H1 (cell line): ENCODE results near the gene RFPL1. TPM values are rescaled to one million over a fixed set of nuclear protein-coding genes. Genes with fewer than 3 reads are reported as not detected.

Source experiments
- CTCF ChIA-PET: fragments of 300-600 bp; sonication (Branson Sonifier 250); formaldehyde crosslinking; loops from one replicate; lab custom pipeline; 2021; ENCODE audit not compliant: partially characterized antibody; lab: Charles Lee
- POLR2A ChIA-PET: fragments of 300-600 bp; sonication (Branson Sonifier 250); formaldehyde crosslinking; loops from one replicate; lab custom pipeline; 2021; ENCODE audit warnings: inconsistent platforms; ENCODE audit not compliant: partially characterized antibody; lab: Charles Lee
- DNase-seq, 2 experiments: peaks; one replicate each; pipeline versions ENCODE4 v3.0.0 to v3.0.0-alpha.2; 2010 to 2022; ENCODE audit warnings: low spot score in 2 of 2, low read depth in 1 of 2, mixed read lengths in 1 of 2
- FAIRE-seq: peaks from 2 replicates; lab custom pipeline; 2011; peaks lifted over from hg19 to GRCh38; lab: Jason Lieb, UNC
- H2AFZ ChIP-seq: 2 replicates; pipeline ENCODE4 v1.8.1; 2012; ENCODE audit warnings: low read length, inconsistent platforms
- H2AK5ac ChIP-seq: 2 replicates; pipeline ENCODE4 v1.6.1; 2013; ENCODE audit warnings: low read depth, low read length
- H2BK120ac ChIP-seq: replicated peaks from 2 replicates; pipeline ENCODE3; 2013; ENCODE audit warnings: low read depth, low read length, inconsistent platforms
- H2BK12ac ChIP-seq: 2 replicates; pipeline ENCODE4 v1.6.1; 2013; ENCODE audit warnings: low read depth, low read length
- H2BK15ac ChIP-seq: 2 replicates; pipeline ENCODE4 v1.6.1; 2013; ENCODE audit warnings: low read length
- H2BK20ac ChIP-seq: 2 replicates; pipeline ENCODE4 v1.6.1; 2013; ENCODE audit warnings: low read length
- H2BK5ac ChIP-seq: 2 replicates; pipeline ENCODE4 v1.6.1; 2013; ENCODE audit warnings: low read depth, low read length
- H3K14ac ChIP-seq: 2 replicates; pipeline ENCODE4 v1.6.1; 2013; ENCODE audit warnings: inconsistent platforms; ENCODE audit not compliant: insufficient read length
- H3K18ac ChIP-seq: 2 replicates; pipeline ENCODE4 v1.6.1; 2013; ENCODE audit warnings: low read length; ENCODE audit errors: extremely low read depth
- H3K23ac ChIP-seq: 2 replicates; pipeline ENCODE4 v1.6.1; 2013; ENCODE audit warnings: inconsistent platforms; ENCODE audit not compliant: insufficient read length
- H3K23me2 ChIP-seq: 2 replicates; pipeline ENCODE4 v1.6.1; 2013; ENCODE audit warnings: low read depth, low read length
- H3K27ac ChIP-seq: 2 replicates; pipeline ENCODE4 v1.6.1; 2011; ENCODE audit warnings: low read depth, low read length, inconsistent platforms
- H3K27me3 ChIP-seq, 4 experiments: replicated peaks in 1 of 4; 1 replicate in 1 of 4; 2 replicates in 3 of 4; pipeline versions ENCODE4 v1.6.1 to v1.8.1; 2011 to 2013; ENCODE audit warnings: low read length in 3 of 4, mild to moderate bottlenecking in 3 of 4, inconsistent platforms in 2 of 4, mixed read lengths in 2 of 4, moderate library complexity in 1 of 4; ENCODE audit not compliant: control insufficient read depth in 3 of 4, insufficient read depth in 3 of 4; ENCODE audit errors: extremely low read depth in 1 of 4
- H3K36me3 ChIP-seq, 4 experiments: 2 replicates each; pipeline versions ENCODE4 v1.6.1 to v1.8.1; 2011 to 2013; ENCODE audit warnings: mild to moderate bottlenecking in 4 of 4, low read length in 3 of 4, moderate library complexity in 2 of 4, control low read depth in 1 of 4, inconsistent platforms in 1 of 4; ENCODE audit not compliant: insufficient read depth in 4 of 4, control insufficient read depth in 2 of 4
- H3K4ac ChIP-seq: replicated peaks from 2 replicates; pipeline ENCODE3; 2013; ENCODE audit warnings: low read length, low read depth, mixed read lengths, inconsistent platforms; ENCODE audit not compliant: insufficient read length
- H3K4me1 ChIP-seq, 4 experiments: replicated peaks in 1 of 4; 1 replicate in 1 of 4; 2 replicates in 3 of 4; pipeline versions ENCODE4 v1.6.1 to v1.8.1; 2011 to 2013; ENCODE audit warnings: low read length in 3 of 4, inconsistent platforms in 2 of 4, mixed read lengths in 1 of 4; ENCODE audit not compliant: insufficient read depth in 4 of 4, control insufficient read depth in 3 of 4
- H3K4me2 ChIP-seq, 2 experiments: 2 replicates each; pipeline versions ENCODE4 v1.6.1 to v1.8.1; 2011 to 2013; ENCODE audit warnings: low read depth in 2 of 2, low read length in 2 of 2, control low read depth in 1 of 2, inconsistent platforms in 1 of 2, mild to moderate bottlenecking in 1 of 2; ENCODE audit not compliant: insufficient read depth in 1 of 2
- H3K4me3 ChIP-seq, 4 experiments: fragments of 200-600, 300-600 bp in 1 of 4; sonication (generic), shearing (Covaris generic), sonication (Bioruptor Twin) in 1 of 4; 2 replicates each; pipeline versions ENCODE4 v1.5.1 to v1.8.1; 2011 to 2016; ENCODE audit warnings: low read length in 4 of 4, low read depth in 3 of 4, control low read depth in 2 of 4, inconsistent platforms in 2 of 4, mild to moderate bottlenecking in 2 of 4, mixed read lengths in 1 of 4, moderate library complexity in 1 of 4; ENCODE audit not compliant: insufficient read depth in 2 of 4; ENCODE audit errors: extremely low read depth in 1 of 4
- H3K56ac ChIP-seq: replicated peaks from 2 replicates; pipeline ENCODE3; 2013; ENCODE audit warnings: low read depth, mild to moderate bottlenecking, mixed read lengths, low read length, inconsistent platforms; ENCODE audit not compliant: insufficient read length
- H3K79me1 ChIP-seq: 2 replicates; pipeline ENCODE4 v1.6.1; 2013; ENCODE audit warnings: low read depth, low read length, control low read depth
- H3K79me2 ChIP-seq, 2 experiments: 2 replicates each; pipeline versions ENCODE4 v1.6.1 to v1.8.1; 2012 to 2013; ENCODE audit warnings: low read length in 2 of 2, mild to moderate bottlenecking in 2 of 2, inconsistent platforms in 1 of 2; ENCODE audit not compliant: insufficient read depth in 2 of 2, control insufficient read depth in 1 of 2
- H3K9ac ChIP-seq, 4 experiments: replicated peaks in 1 of 4; 1 replicate in 1 of 4; 2 replicates in 3 of 4; pipeline versions ENCODE4 v1.6.1 to v1.8.1; 2011 to 2013; ENCODE audit warnings: low read depth in 3 of 4, low read length in 3 of 4, control low read depth in 2 of 4, mild to moderate bottlenecking in 2 of 4, moderate library complexity in 2 of 4, inconsistent platforms in 1 of 4; ENCODE audit errors: extremely low read depth in 1 of 4
- H3K9me3 ChIP-seq, 2 experiments: 2 replicates each; pipeline versions ENCODE4 v1.6.1 to v1.8.1; 2012 to 2013; ENCODE audit warnings: mild to moderate bottlenecking in 2 of 2, moderate library complexity in 2 of 2, control low read depth in 1 of 2, inconsistent platforms in 1 of 2, low read depth in 1 of 2, low read length in 1 of 2, mixed read lengths in 1 of 2; ENCODE audit not compliant: insufficient read depth in 2 of 2
- H4K20me1 ChIP-seq, 2 experiments: replicated peaks in 1 of 2; 2 replicates each; pipeline versions ENCODE3 to v1.8.1; 2011 to 2013; ENCODE audit warnings: inconsistent platforms in 2 of 2, low read length in 2 of 2, mild to moderate bottlenecking in 1 of 2; ENCODE audit not compliant: insufficient read depth in 2 of 2, control insufficient read depth in 1 of 2
- H4K5ac ChIP-seq: 2 replicates; pipeline ENCODE4 v1.6.1; 2013; ENCODE audit warnings: low read length, low read depth, mixed read lengths, inconsistent platforms; ENCODE audit not compliant: insufficient read length
- H4K8ac ChIP-seq: 2 replicates; pipeline ENCODE4 v1.8.0; 2013; ENCODE audit warnings: mild to moderate bottlenecking, moderate library complexity, low read length, inconsistent platforms; ENCODE audit not compliant: insufficient read depth; ENCODE audit errors: extremely low read depth
- H4K91ac ChIP-seq: replicated peaks from 2 replicates; pipeline ENCODE3; 2013; ENCODE audit warnings: low read length, mixed read lengths, inconsistent platforms; ENCODE audit not compliant: insufficient read length
- JUN ChIP-seq: IDR thresholded peaks from 2 replicates; pipeline ENCODE4 v1.6.1; 2011; ENCODE audit warnings: low read depth, mild to moderate bottlenecking, improper control_type of control experiment, low read length
- KDM1A ChIP-seq: fragments of 200-600, 300-600 bp; sonication (generic); IDR thresholded peaks from 2 replicates; pipeline ENCODE4 v1.7.1; 2016; ENCODE audit warnings: mild to moderate bottlenecking, low read length, borderline replicate concordance
- WGBS, 2 experiments: shearing (Covaris generic) in 1 of 2; methylation state at CpG; one replicate each; pipeline versions ENCODE4 v1.1.6 to v1.1.7; 2013 to 2015; ENCODE audit warnings: low lambda C conversion rate in 2 of 2, mixed read lengths in 2 of 2, inconsistent platforms in 1 of 2, low coverage in 1 of 2, missing lambda C conversion rate in 1 of 2; ENCODE audit not compliant: insufficient replicate concordance in 2 of 2, insufficient coverage in 1 of 2, insufficient read length in 1 of 2; ENCODE audit errors: extremely low coverage in 1 of 2, missing lambda C conversion rate in 1 of 2; 5-methylcytosine and 5-hydroxymethylcytosine counted together
- polyA plus RNA-seq, 7 experiments: library from polyadenylated mRNA; depleted of rRNA in 3 of 7; stranded (reverse) in 5 of 7; unstranded in 2 of 7; fragments of >200 nt in 5 of 7; fragments of 200-250 nt in 2 of 7; gene quantifications; 1 replicate in 5 of 7; 2 replicates in 1 of 7; 4 replicates in 1 of 7; pipeline versions ENCODE4 v1.2.1 to v1.2.3, GENCODE V29; 2011 to 2013; ENCODE audit warnings: missing spikeins in 2 of 7, mixed read lengths in 2 of 7
- total RNA-seq: library from RNA; stranded (reverse); fragmentation: NEBNext Ultra II Directional; extraction: Animal tissue kit (Norgen Biotek cat#: 25700); gene quantifications from 2 replicates; pipeline ENCODE4 v1.2.1, GENCODE V29; 2021

The RFPL1 gene
- total and polyA plus RNA-seq, 2 of the 8 experiments (the other 6 are each of a cell fraction or from before 2014, with no cell fraction given) = not detected

DNA sequence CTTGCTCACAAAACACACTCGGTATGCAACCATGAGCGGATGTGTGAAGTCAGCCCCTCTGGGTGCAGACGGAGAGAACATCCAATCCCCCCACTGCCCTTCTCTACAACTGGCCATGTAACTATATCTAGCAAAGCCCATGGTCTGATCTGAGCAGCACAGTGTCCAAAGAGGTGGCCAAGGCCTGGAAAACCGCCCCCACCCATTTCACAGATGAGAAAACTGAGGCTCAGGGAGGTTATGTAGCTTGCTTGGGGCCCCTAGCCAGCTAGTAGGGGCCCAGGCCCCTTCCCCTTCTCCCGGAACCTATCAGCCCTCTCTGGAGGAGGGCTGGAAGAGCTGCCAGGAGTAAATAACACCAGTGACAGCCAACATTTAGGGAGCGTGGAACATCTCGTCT lies 26.2 kb downstream of the RFPL1 start:
- no peaks in the 10 kb centered on the region for H3K79me1 ChIP-seq
- no peak overlapping the region for H2BK20ac ChIP-seq
- ChIA-PET CTCF (interaction anchor here (0.9 to 1.3 kb wide), 2 partner anchors 66 to 90 kb away, joined by 3 read pairs; no protein-coding TSS in a partner anchor), POLR2A (interaction anchor here (0.7 to 1.4 kb wide), 2 partner anchors 8 to 26 kb away, joined by 3 read pairs; no protein-coding TSS in a partner anchor)
- H2BK5ac ChIP-seq = no peak overlapping the region
- no peaks in the 10 kb centered on the region for H4K20me1 ChIP-seq
- TF ChIP-seq JUN (no peak), KDM1A (peak; percentile 72; the same call in 1 of the 2 replicates)
- DNase-seq (no peak), FAIRE-seq (no peak)
- no peak overlapping the region for H3K56ac ChIP-seq
- peaks cover 2 to 4% (median 3%) of the 10 kb centered on the region in 4 experiments; a peak in 4 of 7 replicates for H3K4me1 ChIP-seq
- no peak overlapping the region for H3K27ac ChIP-seq
- no peak overlapping the region for H4K91ac ChIP-seq
- no peak overlapping the region for H2AK5ac ChIP-seq
- H2AFZ ChIP-seq = no peak overlapping the region
- no peak overlapping the region for H3K14ac ChIP-seq
- no peaks in the 10 kb centered on the region for H3K23me2 ChIP-seq
- no peaks in the 10 kb centered on the region for H3K36me3 ChIP-seq
- no peak overlapping the region for H4K5ac ChIP-seq
- H2BK12ac ChIP-seq = no peak overlapping the region
- no peak overlapping the region for H3K4ac ChIP-seq
- H3K4me3 ChIP-seq = no peak overlapping the region
- no peak overlapping the region for H2BK120ac ChIP-seq
- H3K27me3 ChIP-seq = peaks cover 0 to 4% (median 2%) of the 10 kb centered on the region in 4 experiments; a peak in 3 of 7 replicates
- no peak overlapping the region for H3K18ac ChIP-seq
- H3K79me2 ChIP-seq = no peaks in the 10 kb centered on the region
- H4K8ac ChIP-seq = no peak overlapping the region
- no peak overlapping the region for H3K4me2 ChIP-seq
- H3K9ac ChIP-seq = no peak overlapping the region
- H3K23ac ChIP-seq = no peak overlapping the region
- H3K9me3 ChIP-seq = no peaks in the 10 kb centered on the region
- H2BK15ac ChIP-seq = no peak overlapping the region
- WGBS, 2 experiments = 90% methylated on average over 7 of the region's 7 CpGs; no CpG with 5 or more reads in 1 of the 2 experiments
